Stimulated activated CD4-positive, alpha-beta T cell treated with anti-CD3 and anti-CD28 coated beads, Interleukin-15, amount 100 ng/mL, for 1 hour (primary cell): ENCODE measurements around the gene MRPL32.
A peak's percentile ranks its signal among the peaks of the same experiment; 100 is the strongest.

ENCODE experiments used
- DNase-seq, 2 donors: peaks; one replicate each; pipeline ENCODE4 v3.0.0-alpha.2; 2020; ENCODE audit warnings: low read depth in 1 of 2, low spot score in 1 of 2

The MRPL32 gene

GRCh38 chr7:42926204-42926603 is 6.0 kb upstream of the MRPL32 start:
- DNase-seq: no peak

- DNase-seq: no peak
Observed at GRCh38 chr7:42928754-42929153, 3.4 kb upstream of the MRPL32 start.

- DNase-seq: no peak
Observed at GRCh38 chr7:42929449-42929848, 2.7 kb upstream of the MRPL32 start.

GRCh38 chr7:42930889-42931288 is 1.3 kb upstream of the MRPL32 start:
- DNase-seq: no peak

- no peak for DNase-seq
Observed at GRCh38 chr7:42931447-42931833, 736 bp upstream of the MRPL32 start.

- DNase-seq: no peak
Observed at GRCh38 chr7:42932811-42933591, 825 bp downstream of the MRPL32 start.

- DNase-seq: no peak
Observed at GRCh38 chr7:42934291-42934690, 2.1 kb downstream of the MRPL32 start.

GRCh38 chr7:42935861-42936260 is 3.7 kb downstream of the MRPL32 start:
- DNase-seq: no peak

- DNase-seq: no peak
Observed at GRCh38 chr7:42939457-42940240, 7.5 kb downstream of the MRPL32 start.

- peak; percentile 40 to 56 for DNase-seq
Observed at GRCh38 chr7:42940985-42941847, 9.0 kb downstream of the MRPL32 start.

- DNase-seq: no peak
Observed at GRCh38 chr7:42945821-42946626, 13.8 kb downstream of the MRPL32 start.

GRCh38 chr7:42946627-42946950 is 14.4 kb downstream of the MRPL32 start:
- DNase-seq: no peak

GRCh38 chr7:42947521-42947920 is 15.3 kb downstream of the MRPL32 start:
- DNase-seq: no peak

GRCh38 chr7:42950417-42950816 is 18.2 kb downstream of the MRPL32 start:
- no peak for DNase-seq

GRCh38 chr7:42952328-42952727 is 20.2 kb downstream of the MRPL32 start:
- no peak for DNase-seq

- no peak for DNase-seq
Observed at GRCh38 chr7:42953994-42954393, 21.8 kb downstream of the MRPL32 start.

- DNase-seq: no peak
Observed at GRCh38 chr7:42956062-42956461, 23.9 kb downstream of the MRPL32 start.

- DNase-seq: no peak
Observed at GRCh38 chr7:42959549-42959948, 27.4 kb downstream of the MRPL32 start.

- no peak for DNase-seq
Observed at GRCh38 chr7:42960762-42961161, 28.6 kb downstream of the MRPL32 start.

GRCh38 chr7:42961170-42961569 is 29.0 kb downstream of the MRPL32 start:
- no peak for DNase-seq

- DNase-seq: no peak
Observed at GRCh38 chr7:42964293-42964692, 32.1 kb downstream of the MRPL32 start.
